ENCODE measurements around the gene ADAMTSL2. TPM values are rescaled to one million over a fixed set of nuclear protein-coding genes. Genes with fewer than 3 reads are reported as not detected.

ADAMTSL2 gene
- polyA plus RNA-seq, 4 donors = 1.5 to 2.8 (median 2.2) TPM

- no peak for DNase-seq (ENCODE audit: low read depth in 4 of 4, low spot score in 2 of 4)
These were observed 4.6 kb upstream of the ADAMTSL2 start for GRCh38 chr9:133529874-133530273.

GRCh38 chr9:133531293-133531692 is 3.2 kb upstream of the ADAMTSL2 start:
- no peak for DNase-seq (ENCODE audit: low read depth in 4 of 4, low spot score in 2 of 4)

GRCh38 chr9:133532937-133533668 is 1.4 kb upstream of the ADAMTSL2 start:
- DNase-seq (ENCODE audit: low read depth in 4 of 4, low spot score in 2 of 4) = no peak

GRCh38 chr9:133533857-133534256 is 647 bp upstream of the ADAMTSL2 start:
- DNase-seq (ENCODE audit: low read depth in 4 of 4, low spot score in 2 of 4) = no peak

GRCh38 chr9:133535306-133535877 is 888 bp downstream of the ADAMTSL2 start:
- DNase-seq (ENCODE audit: low read depth in 4 of 4, low spot score in 2 of 4) = no peak

- DNase-seq (ENCODE audit: low read depth in 4 of 4, low spot score in 2 of 4) = no peak
These were observed 1.6 kb downstream of the ADAMTSL2 start for GRCh38 chr9:133536080-133536479.

GRCh38 chr9:133536536-133536935 is 2.0 kb downstream of the ADAMTSL2 start:
- DNase-seq (ENCODE audit: low read depth in 4 of 4, low spot score in 2 of 4) = no peak

GRCh38 chr9:133537257-133537656 is 2.8 kb downstream of the ADAMTSL2 start:
- DNase-seq (ENCODE audit: low read depth in 4 of 4, low spot score in 2 of 4) = no peak

GRCh38 chr9:133538176-133538575 is 3.7 kb downstream of the ADAMTSL2 start:
- DNase-seq (ENCODE audit: low read depth in 4 of 4, low spot score in 2 of 4) = no peak

GRCh38 chr9:133538851-133539833 is 4.6 kb downstream of the ADAMTSL2 start:
- DNase-seq (ENCODE audit: low read depth in 4 of 4, low spot score in 2 of 4) = no peak

GRCh38 chr9:133539991-133540697 is 5.6 kb downstream of the ADAMTSL2 start:
- DNase-seq (ENCODE audit: low read depth in 4 of 4, low spot score in 2 of 4) = no peak

GRCh38 chr9:133540698-133541025 is 6.2 kb downstream of the ADAMTSL2 start:
- no peak for DNase-seq (ENCODE audit: low read depth in 4 of 4, low spot score in 2 of 4)

- no peak for DNase-seq (ENCODE audit: low read depth in 4 of 4, low spot score in 2 of 4)
These were observed 7.5 kb downstream of the ADAMTSL2 start for GRCh38 chr9:133542002-133542401.

- no peak for DNase-seq (ENCODE audit: low read depth in 4 of 4, low spot score in 2 of 4)
These were observed 9.4 kb downstream of the ADAMTSL2 start for GRCh38 chr9:133543772-133544467.

- no peak for DNase-seq (ENCODE audit: low read depth in 4 of 4, low spot score in 2 of 4)
These were observed 11.2 kb downstream of the ADAMTSL2 start for GRCh38 chr9:133545494-133546286.

GRCh38 chr9:133546287-133546680 is 11.8 kb downstream of the ADAMTSL2 start:
- DNase-seq (ENCODE audit: low read depth in 4 of 4, low spot score in 2 of 4) = no peak

- no peak for DNase-seq (ENCODE audit: low read depth in 4 of 4, low spot score in 2 of 4)
These were observed 12.6 kb downstream of the ADAMTSL2 start for GRCh38 chr9:133547116-133547515.

- DNase-seq (ENCODE audit: low read depth in 4 of 4, low spot score in 2 of 4) = no peak
These were observed 16.9 kb downstream of the ADAMTSL2 start for GRCh38 chr9:133551446-133551845.

- no peak for DNase-seq (ENCODE audit: low read depth in 4 of 4, low spot score in 2 of 4)
These were observed 17.7 kb downstream of the ADAMTSL2 start for GRCh38 chr9:133552236-133552635.

All from left renal cortex interstitium (tissue), 4 donors.